ENCODE data around the gene CD40. TPM values are rescaled to one million over a fixed set of nuclear protein-coding genes. Genes with fewer than 3 reads are reported as not detected.

The CD40 gene
- 1.2 TPM for total RNA-seq (ENCODE audit: unreplicated experiment)
- long read RNA-seq, partial matches to known transcripts = 0 of 2 reads
- long read RNA-seq, other reads (novel, unspliced or antisense) = 0 of 2 reads

DNA sequence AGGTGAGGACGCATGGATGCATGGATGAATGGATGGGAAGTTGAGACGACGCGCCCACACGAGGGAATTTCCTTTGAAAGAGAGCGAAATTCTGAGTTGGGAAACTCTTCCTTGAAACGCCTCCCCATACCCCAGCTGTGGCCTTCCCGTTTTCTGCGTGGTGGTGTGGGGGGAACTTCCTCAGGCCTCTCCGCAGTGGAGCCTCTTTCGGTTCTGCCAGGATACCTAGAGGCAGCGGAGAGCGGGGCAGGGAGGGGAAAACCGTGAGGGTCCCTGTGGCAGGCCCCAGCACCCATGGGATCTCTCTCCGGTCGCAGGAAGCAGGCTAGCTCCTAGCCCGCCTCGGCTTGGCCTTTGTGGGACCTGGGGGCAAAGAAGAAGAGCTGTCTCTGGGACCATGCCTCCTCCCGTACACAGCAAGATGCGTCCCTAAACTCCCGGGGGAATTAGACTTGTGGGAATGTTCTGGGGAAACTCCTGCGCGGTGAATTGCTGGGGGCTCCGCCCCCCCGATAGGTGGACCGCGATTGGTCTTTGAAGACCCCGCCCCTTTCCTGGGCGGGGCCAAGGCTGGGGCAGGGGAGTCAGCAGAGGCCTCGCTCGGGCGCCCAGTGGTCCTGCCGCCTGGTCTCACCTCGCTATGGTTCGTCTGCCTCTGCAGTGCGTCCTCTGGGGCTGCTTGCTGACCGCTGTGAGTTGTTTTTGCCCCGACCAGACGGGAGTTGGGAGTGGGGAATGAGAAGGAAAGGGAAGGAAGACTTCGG lies at the start of gene CD40:
Gene CD40 (plus strand): TSS at position 611 of the 764 bp plus-strand sequence. CDS start 30 bp downstream, at position 641.
- Mint-ChIP-seq H3K36me3 (ENCODE audit: unreplicated experiment) (peaks cover 7% of the 10 kb centered on the region), H3K27me3 (ENCODE audit: unreplicated experiment) (peaks cover 2% of the 10 kb centered on the region), H3K4me1 (ENCODE audit: low read depth, unreplicated experiment) (peaks cover 2% of the 10 kb centered on the region), H3K4me3 (ENCODE audit: unreplicated experiment) (peak within 1 kb of the TSS; percentile 71), H3K9me3 (ENCODE audit: unreplicated experiment) (peaks cover 9% of the 10 kb centered on the region), H3K27ac (ENCODE audit: unreplicated experiment) (no peak within 1 kb of the TSS)
- peak; percentile 69 for DNase-seq
- TF ChIP-seq CTCF (IDR thresholded peaks at IDR 0.05; ENCODE audit: partially characterized antibody, unreplicated experiment) = no peak

- Mint-ChIP-seq H3K4me3 (ENCODE audit: unreplicated experiment) (no peak overlapping the region), H3K9me3 (ENCODE audit: unreplicated experiment) (no peaks in the 10 kb centered on the region), H3K4me1 (ENCODE audit: low read depth, unreplicated experiment) (peaks cover 5% of the 10 kb centered on the region), H3K27ac (ENCODE audit: unreplicated experiment) (no peak overlapping the region), H3K36me3 (ENCODE audit: unreplicated experiment) (peaks cover 10% of the 10 kb centered on the region), H3K27me3 (ENCODE audit: unreplicated experiment) (no peaks in the 10 kb centered on the region)
- no peak for TF ChIP-seq CTCF (IDR thresholded peaks at IDR 0.05; ENCODE audit: partially characterized antibody, unreplicated experiment)
- no peak for DNase-seq
Observed at GRCh38 chr20:46070215-46070900, 47.8 kb upstream of the CD40 start.

- H3K27ac Mint-ChIP-seq (ENCODE audit: unreplicated experiment) = no peak overlapping the region
- TF ChIP-seq CTCF (IDR thresholded peaks at IDR 0.05; ENCODE audit: partially characterized antibody, unreplicated experiment) = no peak
- H3K4me3 Mint-ChIP-seq (ENCODE audit: unreplicated experiment) = no peak overlapping the region
- no peaks in the 10 kb centered on the region for H3K27me3 Mint-ChIP-seq (ENCODE audit: unreplicated experiment)
- no peak for DNase-seq
- peaks cover 6% of the 10 kb centered on the region for H3K4me1 Mint-ChIP-seq (ENCODE audit: low read depth, unreplicated experiment)
- peaks cover 6% of the 10 kb centered on the region for H3K36me3 Mint-ChIP-seq (ENCODE audit: unreplicated experiment)
- H3K9me3 Mint-ChIP-seq (ENCODE audit: unreplicated experiment) = no peaks in the 10 kb centered on the region
Observed at GRCh38 chr20:46071573-46071972, 46.5 kb upstream of the CD40 start.

GRCh38 chr20:46073024-46073423 lies 45.1 kb upstream of the CD40 start:
- no peak for DNase-seq
- Mint-ChIP-seq H3K36me3 (ENCODE audit: unreplicated experiment) (peaks cover 6% of the 10 kb centered on the region), H3K27ac (ENCODE audit: unreplicated experiment) (no peak overlapping the region), H3K4me1 (ENCODE audit: low read depth, unreplicated experiment) (peaks cover 6% of the 10 kb centered on the region), H3K4me3 (ENCODE audit: unreplicated experiment) (no peak overlapping the region), H3K9me3 (ENCODE audit: unreplicated experiment) (no peaks in the 10 kb centered on the region), H3K27me3 (ENCODE audit: unreplicated experiment) (no peaks in the 10 kb centered on the region)
- TF ChIP-seq CTCF (IDR thresholded peaks at IDR 0.05; ENCODE audit: partially characterized antibody, unreplicated experiment) = no peak

DNA sequence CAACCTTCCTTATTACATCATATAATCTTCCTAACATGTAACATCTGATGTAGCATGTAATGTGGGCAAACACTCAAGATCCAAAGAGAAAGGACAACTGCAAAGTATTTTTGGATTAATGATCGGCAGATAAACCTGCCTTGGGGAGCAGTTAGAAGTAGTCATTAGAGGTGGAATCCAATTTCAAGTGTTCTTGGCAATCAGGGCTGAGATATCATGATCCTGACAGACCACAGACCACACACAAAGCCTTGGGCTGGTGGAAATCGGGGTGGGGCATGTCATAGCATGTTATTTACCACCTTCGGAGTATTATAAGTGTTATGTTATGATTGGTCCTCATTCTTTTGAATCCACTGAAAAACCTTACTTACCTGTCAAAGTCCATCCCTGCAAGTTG lies 44.7 kb upstream of the CD40 start:
- TF ChIP-seq CTCF (IDR thresholded peaks at IDR 0.05; ENCODE audit: partially characterized antibody, unreplicated experiment) = no peak
- peaks cover 6% of the 10 kb centered on the region for H3K36me3 Mint-ChIP-seq (ENCODE audit: unreplicated experiment)
- H3K4me1 Mint-ChIP-seq (ENCODE audit: low read depth, unreplicated experiment) = peaks cover 6% of the 10 kb centered on the region
- no peaks in the 10 kb centered on the region for H3K9me3 Mint-ChIP-seq (ENCODE audit: unreplicated experiment)
- H3K27me3 Mint-ChIP-seq (ENCODE audit: unreplicated experiment) = no peaks in the 10 kb centered on the region
- no peak overlapping the region for H3K4me3 Mint-ChIP-seq (ENCODE audit: unreplicated experiment)
- H3K27ac Mint-ChIP-seq (ENCODE audit: unreplicated experiment) = no peak overlapping the region
- no peak for DNase-seq

All from glutamatergic neuron (in vitro differentiated cells).